ENCODE results near the gene A3GALT2.

The A3GALT2 gene

GRCh38 chr1:33349778-33350610 lies 29.1 kb upstream of the A3GALT2 start:
- peak; percentile 87 for DNase-seq

- peak; percentile 63 for DNase-seq
These were observed 28.3 kb upstream of the A3GALT2 start for GRCh38 chr1:33349081-33349759.

- peak; percentile 35 for DNase-seq
These were observed 27.8 kb upstream of the A3GALT2 start for GRCh38 chr1:33348676-33349080.

GRCh38 chr1:33348194-33348593 lies 27.3 kb upstream of the A3GALT2 start:
- DNase-seq: no peak

DNA sequence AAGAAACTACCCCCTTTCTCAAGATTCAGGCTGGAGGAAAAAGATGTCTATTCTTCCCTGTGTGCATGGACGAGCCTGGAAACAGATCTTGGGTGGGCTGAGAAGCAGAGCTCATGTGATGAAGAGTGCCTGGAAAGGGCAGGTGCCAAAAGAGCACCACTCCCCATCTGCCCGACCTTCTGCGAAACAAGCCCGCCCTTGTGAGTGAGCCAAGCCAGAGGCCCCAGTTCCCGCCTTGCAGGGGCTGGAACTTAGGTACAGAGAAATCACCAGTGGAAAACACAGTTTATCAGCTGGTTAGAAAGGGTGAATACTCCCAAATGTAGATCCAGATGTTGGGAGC lies 26.7 kb upstream of the A3GALT2 start:
- no peak for DNase-seq

- peak; percentile 37 for DNase-seq
These were observed 26.2 kb upstream of the A3GALT2 start for GRCh38 chr1:33346927-33347649.

GRCh38 chr1:33346533-33346926 lies 25.6 kb upstream of the A3GALT2 start:
- no peak for DNase-seq

DNA sequence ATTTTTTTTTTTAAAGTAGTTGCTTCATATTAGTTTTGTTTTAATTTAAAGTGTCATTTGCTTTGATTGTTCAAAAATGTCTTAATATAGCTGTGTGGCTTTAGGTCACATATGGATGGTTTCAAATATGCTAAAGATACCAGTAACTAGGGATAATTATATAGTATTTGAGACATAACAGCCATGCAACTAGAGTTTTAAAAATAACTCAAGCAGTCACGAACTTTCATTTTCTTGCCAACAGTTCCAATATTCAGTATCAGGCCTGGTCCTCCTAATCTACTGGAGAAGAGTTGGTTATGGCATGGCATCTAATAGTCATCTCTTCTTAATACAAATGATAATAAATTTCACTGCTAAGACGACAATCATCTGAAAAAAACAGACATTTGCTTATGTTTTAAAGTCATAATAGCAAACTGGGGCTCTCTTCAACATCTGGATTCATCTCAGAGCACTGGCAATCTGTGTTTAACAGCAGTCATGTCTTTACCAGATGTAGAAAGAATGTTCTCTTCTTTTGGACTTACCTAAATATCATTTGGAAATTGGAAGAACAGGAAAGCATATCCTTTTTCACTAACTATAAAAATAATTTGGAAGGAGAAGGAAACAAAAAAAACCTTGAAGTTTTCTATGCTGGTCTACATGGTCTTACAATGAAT lies 24.1 kb upstream of the A3GALT2 start:
- DNase-seq: no peak

- no peak for DNase-seq
These were observed 22.6 kb upstream of the A3GALT2 start for GRCh38 chr1:33343539-33343938.

GRCh38 chr1:33342041-33342723 lies 21.3 kb upstream of the A3GALT2 start:
- DNase-seq: no peak

DNA sequence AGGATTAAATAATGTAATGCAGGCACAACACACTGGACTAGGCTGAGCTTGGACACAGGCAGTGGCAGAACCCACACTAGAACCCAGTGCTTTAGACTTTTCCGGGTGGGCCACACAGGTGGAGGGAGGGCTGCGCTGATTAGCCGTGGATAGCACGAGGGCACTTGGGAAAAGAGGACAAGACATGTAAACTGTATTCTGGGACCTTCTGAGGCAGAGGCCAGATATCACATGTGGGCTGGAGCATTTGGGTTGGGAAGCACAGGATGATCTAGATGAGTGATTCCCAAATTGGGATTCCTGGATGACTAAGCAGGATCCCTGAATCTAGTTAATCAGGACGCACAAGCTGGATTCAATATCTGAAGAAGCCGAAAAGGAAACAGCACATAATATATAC lies 20.3 kb upstream of the A3GALT2 start:
- DNase-seq: no peak

- no peak for DNase-seq
These were observed 18.5 kb upstream of the A3GALT2 start for GRCh38 chr1:33339413-33339812.

DNA sequence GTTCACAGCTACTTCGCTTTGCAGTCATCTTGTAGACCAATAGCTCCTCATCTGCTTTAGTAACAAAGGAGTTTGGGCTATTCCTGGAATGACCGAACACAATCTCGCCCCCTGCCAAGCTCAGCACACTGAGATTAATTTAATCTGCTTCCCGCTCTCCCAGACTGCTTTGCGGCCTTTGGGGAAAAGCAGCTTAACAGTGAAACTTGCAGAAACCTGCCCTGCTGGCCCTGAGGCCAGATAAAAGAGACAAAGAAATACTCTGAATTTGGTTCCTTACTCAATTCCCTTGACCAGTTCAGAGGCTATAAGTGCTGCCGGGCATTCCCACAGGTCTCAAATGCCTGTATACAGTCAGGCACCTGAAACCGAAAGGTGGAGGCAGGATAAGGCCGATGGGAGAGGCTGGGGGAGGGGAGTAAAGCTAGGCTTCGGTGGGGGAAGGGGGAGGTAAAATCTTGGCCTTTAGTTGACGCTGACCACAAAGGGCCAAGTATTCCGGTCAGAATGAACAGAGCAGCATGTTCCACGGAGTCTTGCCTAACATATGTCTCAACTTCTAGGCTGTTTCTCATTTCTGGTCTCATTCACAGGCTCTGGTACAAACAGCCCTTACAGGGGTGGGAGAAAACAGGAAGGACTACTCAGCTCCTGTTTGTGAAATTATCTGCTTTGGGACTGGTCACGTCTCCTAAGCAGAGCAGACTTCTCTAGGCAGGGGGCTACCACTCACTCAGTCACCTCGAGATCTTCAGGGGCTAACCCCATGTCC lies 17.7 kb upstream of the A3GALT2 start:
- no peak for DNase-seq

GRCh38 chr1:33338048-33338439 lies 17.1 kb upstream of the A3GALT2 start:
- DNase-seq: no peak

- no peak for DNase-seq
These were observed 16.5 kb upstream of the A3GALT2 start for GRCh38 chr1:33337441-33337840.

DNA sequence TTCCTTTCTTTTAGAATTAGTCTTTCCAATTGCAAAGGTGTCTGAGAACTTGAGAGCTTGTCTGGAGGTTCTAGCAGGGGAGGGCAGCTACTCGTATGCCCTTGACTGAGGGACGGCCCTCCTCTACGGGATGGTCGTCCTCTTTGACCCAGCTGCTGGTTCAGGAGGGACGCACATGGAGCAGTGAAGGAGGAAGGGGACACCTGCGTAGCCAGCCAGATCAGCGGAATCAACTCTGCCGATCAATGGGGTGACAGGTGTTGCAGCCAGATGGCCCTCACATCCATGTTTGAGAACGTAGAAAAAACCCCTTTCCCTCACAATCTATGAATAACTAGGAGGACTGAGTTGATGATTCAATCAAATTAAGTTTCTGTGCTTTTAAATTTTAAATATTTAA lies 15.7 kb upstream of the A3GALT2 start:
- DNase-seq: no peak

GRCh38 chr1:33335020-33335419 lies 14.1 kb upstream of the A3GALT2 start:
- no peak for DNase-seq

GRCh38 chr1:33334081-33334552 lies 13.2 kb upstream of the A3GALT2 start:
- no peak for DNase-seq

DNA sequence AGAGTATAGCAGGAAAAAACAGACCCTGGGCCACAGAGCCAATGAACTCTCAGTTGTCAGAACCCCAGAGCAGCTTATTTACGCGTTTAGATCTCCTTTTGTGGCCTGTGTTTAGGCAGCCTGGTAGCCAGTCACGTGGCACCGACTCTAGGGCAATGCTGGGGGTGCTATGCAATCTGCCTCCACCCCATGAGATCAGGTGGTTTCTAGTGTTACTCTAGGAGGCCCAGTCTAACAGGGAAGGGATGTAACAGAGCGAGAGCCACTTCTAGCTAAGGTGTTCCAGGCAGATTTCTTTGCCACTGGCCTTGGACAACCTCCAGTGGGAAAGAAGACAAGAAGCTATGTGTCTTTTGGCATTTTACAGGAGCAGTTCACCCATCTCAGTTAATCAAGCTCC lies 12.0 kb upstream of the A3GALT2 start:
- no peak for DNase-seq

DNA sequence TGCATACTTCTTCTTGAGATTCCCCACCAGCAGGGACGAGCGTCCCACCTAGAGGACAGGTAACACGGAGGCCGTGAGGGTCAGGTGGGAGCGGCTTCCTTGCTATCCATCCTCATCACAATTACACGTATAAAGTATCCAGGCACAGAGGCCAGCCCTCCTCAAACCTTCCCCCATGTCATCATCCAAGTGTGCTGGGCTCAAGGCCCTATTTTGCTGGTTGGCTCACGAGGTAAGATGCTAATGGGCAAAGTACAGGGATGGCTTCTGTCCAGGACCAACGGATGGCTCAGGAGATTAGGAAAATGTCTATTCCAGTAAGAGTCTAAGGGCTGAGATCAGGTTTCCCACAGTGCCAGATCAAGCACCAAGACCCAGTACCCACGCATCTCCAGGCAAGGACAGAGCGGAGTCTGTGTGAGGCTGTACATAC lies 11.5 kb upstream of the A3GALT2 start:
- DNase-seq: no peak

DNA sequence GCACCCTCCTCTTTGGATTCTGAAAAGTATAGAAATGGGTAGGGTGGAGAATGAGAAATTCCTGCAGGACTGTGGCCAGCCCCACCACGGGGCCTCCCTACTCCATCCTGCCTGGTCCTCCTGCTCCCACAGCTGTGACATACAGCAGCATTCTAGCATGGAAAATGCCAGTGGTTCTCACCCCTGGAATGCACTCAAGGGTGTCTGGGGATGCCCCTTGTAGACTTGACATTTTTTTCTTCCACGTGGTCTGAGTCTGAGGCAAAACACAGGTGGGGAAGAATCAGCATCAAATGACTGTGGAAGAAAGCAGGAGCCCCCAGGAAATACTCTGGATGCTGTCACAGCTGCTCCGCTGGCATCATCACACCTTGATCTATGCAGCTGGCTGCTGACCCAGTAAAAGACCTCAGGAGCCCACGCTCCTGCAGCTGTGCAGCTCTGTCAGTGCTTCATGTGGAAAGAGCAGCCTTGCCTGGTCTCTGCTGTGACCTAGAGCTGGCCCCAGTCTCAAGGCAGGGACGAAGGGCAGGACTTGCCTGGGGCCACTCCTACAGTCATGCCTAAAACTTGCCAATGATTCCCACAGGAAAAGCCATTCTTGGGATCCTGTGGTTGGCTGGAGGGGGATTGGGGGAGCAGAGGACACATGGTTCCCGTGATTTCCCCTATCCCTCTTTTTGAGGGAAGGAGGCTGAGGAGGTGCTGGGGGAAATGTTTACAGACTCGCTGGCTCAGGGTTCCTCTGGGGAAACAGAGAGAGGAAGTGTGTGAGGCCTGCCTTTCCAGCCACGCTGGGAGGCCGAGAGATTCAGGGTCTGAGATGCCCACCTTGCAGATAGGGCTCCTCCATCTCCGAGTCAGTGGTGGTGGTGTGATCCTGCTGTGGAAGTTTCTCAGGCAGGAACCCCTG lies 10.8 kb upstream of the A3GALT2 start:
- DNase-seq: no peak
